Measurements from ENCODE around the gene TTLL12.

TTLL12 gene

DNA sequence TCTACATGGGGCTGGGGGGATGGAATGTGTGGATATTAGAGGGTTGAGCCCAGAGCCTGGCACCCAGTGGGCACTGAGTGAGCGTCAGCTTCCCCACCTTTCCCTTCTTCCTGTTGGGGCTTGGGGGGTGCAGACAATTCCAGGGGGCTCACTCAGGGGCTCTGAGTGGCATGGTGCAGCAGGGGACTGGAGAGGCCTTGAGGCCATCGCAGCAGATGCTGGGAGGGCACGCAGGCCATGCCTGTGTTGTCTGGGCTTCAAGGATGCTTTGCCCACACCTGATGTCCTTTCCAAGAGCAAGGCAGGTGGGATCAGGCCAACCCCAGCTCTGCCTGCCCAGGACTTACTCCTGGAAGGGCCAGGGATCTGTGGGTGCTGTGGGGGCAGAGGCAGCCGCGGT, 11.2 kb upstream of the TTLL12 start:
- DNase-seq = no peak

DNA sequence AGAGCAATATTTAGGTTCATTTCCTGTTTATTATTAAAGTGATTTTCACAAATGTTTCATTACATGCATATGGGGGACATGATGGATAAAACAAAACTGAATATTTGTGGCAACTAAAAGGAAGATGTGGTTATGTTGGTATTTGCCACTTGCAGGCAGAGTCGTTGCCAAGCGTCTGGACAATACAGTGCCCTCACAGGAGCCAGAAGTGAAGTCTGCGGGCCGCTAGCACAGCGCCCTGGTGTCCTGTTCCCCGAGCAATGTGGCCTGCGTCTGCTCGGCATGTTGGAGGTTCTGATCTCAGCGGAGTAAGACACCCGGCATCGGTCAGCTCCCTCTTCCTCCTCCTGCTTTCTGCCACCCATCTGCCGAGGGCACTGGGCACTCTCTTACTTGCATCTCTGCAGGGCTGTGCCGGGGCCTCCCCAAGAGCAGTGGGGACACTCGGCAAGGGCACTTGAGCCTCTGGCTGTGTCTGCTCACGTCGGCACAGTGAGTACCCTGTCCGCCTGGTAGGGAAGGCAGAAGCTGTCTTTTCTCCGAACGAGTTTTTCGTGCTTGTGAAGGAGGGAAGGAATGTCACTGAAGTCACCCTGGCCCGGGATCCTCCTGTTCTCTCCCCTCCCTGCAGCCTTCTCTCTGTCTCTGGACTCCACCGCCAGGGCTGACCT, 10.5 kb upstream of the TTLL12 start:
- DNase-seq = no peak

DNA sequence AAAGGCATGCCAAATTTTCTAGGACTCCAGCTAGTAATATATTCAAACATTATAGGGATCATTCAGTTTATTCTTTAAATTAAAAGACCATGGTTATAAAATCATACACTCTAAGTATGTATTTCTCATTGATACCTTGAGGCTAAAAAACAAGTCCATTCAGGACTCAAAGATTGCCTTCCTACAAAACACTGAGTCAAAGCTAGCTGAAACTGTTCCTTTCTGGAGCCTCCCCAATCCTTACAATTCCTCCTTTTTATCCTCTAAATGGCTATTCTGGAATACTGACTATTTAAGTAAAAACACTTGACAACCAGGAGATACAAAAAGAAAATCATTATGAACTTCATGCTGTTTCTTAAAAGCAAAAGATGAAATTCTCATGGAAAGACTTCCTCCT, 4.9 kb upstream of the TTLL12 start:
- DNase-seq = no peak

DNA sequence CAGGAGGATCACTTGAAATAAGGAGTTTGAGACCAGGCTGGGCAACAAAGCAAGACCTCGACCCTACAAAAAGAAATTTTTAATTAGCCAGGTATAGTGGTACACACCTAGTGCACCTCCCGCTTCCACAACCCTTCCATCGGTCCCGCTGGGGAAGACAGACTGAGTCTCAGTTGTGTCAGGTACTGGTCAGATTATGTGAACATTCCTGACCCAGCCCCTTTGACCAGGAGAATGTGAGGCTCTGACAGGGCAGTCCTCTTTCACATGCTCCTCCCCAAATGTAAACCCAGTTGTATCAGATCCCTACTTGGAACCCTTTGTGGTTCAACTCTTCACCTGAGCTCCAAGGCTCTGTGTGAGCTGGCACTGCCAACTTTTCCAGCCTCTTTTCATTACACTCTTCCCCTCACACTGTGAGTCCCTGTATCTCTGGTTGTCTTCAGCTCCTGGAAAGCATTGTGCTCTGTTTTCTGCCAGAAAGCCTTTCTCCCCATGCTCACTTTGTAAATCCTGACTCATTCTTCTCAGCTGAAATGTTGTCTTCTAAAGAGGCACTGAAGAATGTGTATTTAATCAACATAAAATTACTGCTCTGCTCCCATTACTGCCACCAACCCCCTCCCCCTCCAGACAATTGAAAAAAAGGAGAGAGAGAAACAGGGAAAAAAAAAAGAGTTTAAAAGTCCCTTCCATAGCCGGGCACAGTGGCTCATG, 2.1 kb upstream of the TTLL12 start:
- DNase-seq = no peak

DNA sequence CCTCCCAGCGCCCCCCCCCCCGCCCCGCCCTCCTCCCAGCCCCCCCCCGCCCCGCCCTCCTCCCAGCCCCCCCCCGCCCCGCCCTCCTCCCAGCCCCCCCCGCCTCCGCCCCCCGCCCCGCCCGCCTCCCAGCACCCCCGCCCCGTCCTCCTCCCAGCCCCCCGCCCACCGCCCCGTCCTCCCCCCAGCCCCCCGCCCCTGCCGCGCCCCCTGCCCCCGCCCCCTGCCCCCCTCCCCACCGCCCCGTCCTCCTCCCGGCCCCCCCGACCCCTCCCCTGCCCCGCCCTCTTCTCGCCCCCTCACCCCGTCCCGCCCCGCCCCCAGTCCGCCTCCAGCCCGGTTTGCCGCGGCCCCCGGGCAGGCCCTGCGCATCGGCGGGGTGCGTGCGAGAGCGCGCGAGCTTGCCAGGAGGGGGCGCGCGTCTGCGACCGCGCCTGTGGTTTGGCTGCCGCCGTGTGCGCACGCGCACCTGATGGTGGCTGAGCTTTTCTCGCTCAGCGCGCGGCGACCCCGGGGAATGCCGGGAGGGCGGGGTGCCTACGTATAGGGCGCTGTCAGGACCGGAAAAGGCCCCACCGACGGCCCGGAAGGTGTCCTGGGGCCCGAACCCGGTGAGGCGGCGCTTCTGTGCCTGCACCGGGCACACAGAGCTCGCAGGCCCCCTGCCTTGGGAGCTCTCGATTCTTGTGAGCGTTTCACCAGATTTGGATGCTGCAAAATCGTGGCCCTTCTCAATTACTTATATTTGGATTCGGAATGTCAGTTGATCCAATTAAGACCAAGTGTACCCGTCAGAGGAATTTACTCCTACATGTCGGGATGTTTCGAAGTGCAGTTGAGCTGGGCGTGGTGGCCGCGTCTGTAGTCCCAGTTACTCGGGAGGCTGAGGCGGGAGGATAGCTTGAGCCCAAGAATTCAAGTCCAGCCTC, 501 bp upstream of the TTLL12 start:
- DNase-seq = peak; percentile 97

DNA sequence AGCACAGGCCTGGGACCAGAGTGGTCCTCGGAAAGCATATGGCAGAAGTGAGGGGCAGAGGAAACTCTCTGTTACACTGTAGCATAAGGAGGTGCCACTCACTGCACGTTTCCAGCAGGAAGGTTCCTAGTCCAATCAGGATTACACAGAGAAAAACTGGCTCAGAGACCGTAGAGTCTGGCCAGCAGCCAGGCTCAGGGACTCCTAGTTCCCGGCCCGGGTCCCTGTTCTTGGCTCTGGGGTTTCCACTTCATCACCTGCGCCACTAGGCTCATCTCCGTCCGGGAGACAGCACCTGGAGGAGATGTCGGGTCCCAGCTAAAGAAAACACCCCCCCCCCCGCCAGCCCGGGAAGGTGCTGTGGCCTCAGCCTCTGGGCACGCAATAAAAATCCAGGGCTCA, 1.1 kb downstream of the TTLL12 start:
- DNase-seq = no peak

DNA sequence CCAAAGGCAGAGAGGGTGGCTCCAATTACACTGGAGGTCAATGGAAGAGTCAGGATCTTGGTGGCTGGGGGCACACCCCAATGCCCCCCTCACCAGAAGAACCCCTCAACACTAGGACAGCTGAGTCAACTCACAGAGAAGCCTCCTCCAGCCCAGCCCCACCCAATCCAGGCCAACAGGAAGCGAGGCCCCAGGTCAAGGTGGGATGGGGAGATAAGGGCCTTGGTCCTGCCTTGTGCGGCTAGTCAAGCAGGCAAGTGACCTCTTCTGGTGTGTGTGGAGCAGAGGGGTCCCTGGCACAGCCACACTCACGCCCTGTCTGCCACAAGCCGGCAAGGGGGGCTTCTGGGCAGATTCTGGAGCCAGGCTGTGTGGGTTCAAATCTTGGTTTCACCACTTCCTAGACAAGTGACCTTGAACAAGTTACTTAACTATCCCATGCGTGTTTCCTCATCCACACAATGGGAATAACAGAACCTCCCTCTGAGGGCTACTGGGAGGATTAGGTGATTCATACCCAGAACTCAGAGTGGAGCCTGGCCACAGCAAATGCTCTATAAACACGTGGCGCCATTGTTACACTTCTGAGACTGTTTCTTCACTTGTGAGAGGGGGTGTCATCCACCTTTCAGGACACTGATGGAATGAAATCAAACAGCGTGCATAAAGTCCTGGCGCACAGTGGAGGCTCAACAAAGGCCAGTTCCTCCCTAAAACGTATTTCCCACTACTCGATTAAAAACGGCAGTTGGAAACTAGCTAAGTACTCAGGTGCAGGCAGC, 3.2 kb downstream of the TTLL12 start:
- no peak for DNase-seq

DNA sequence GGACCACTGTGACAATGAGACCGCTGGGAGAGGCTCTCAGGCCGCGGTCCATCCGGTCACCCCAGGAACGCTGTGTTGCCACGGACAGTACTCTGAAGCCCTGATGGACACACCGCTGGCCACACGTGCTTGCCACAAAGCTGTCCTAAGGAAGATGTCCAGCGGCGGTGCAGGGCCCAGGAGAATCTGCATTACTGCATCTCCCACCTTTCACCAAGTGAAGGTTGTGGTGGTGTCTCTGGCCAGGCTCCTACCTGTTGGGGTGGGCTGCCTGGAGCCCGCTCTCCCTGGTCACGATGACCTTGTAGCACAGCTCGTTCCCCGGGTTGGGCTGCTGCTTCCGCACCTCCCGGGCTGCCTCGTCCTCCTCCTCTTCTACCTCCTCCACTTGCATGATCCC, 4.2 kb downstream of the TTLL12 start:
- no peak for DNase-seq

DNA sequence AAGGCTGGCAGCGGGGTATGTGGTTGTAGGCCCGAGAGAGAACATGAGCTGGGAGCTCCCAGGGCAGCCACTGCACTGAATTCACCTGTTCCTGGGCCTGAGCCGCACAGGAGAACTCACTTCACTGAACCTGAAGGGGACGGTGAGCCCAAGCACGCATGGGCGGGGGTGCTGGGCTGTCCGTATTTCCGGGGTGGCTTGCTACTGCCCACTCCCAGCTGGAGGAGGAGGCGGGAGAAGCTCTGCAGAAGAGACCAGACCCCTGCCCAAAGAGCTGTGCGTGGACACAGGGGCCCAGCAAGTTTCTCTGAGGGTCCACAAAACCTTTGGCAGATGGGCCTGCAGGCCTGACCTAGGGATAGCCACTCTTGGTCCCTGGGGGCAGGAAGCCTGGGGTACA, 4.8 kb downstream of the TTLL12 start:
- no peak for DNase-seq

DNA sequence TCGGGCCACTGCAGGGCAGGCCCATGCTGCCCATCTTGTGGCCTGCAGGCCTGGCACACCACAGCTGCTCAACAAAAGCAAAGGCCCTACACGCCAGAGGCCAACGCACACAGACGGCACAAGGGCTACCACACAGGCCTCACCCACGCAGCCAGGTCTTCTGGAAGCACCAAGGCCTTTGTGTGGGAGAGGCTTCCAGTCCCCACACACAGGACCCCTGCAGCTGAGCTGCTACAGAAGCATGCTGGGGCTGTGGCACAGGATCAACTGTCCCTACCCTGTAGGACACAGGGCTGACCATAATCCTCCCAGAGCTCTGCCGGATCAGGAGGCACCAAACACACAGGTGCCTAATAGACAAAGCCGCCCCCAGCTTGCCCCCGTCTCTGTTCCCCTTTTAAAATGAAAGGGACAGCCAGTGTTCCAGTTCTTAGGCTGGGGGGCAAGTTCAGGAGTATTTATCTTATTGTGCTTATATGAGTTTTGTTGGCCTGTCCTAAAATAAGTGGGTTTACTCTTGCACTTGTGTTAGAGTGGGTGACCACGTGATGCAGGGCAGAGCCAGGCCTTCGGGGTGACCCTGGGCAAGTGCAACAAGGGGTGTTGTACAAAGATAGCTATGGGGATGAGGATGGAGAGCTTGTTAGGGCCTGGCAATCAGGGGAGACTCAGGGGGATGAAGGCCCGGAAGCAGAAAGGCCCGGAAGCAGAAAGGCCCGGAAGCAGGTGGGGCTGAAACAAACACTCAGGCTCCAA, 5.4 kb downstream of the TTLL12 start:
- DNase-seq = no peak

DNA sequence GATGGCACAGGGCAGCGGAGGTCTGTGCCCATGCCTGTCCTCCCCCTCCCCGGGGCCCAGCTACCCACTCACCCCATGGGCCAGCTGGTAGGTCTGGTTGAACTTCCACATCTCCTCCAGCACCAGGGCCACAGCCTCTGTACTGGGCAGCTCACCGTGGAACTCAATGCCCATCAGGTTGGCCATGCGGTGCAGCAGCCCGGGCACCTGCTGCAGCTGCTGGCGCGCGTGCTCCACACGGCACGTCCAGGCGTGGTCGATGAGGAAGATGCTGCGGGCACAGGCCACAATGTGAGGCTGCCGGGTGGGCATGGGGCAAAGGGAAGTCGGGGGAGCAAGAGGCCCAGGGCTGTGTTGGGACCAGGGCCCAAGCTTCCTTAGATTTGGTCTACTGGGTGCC, 6.3 kb downstream of the TTLL12 start:
- no peak for DNase-seq

DNA sequence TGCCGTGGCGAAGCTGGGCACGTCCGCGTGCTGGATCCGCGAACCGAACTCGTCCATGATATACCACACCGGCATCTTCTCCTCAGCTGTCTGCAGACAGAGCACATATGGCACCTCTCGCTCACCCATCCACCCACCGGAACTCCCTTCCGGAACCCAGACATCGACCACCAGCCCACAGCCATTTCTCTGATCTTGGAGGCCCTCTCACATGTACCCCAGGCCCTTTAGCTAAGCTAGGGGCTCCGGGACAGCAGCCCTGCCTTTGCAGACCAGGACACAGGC, 7.1 kb downstream of the TTLL12 start:
- no peak for DNase-seq

DNA sequence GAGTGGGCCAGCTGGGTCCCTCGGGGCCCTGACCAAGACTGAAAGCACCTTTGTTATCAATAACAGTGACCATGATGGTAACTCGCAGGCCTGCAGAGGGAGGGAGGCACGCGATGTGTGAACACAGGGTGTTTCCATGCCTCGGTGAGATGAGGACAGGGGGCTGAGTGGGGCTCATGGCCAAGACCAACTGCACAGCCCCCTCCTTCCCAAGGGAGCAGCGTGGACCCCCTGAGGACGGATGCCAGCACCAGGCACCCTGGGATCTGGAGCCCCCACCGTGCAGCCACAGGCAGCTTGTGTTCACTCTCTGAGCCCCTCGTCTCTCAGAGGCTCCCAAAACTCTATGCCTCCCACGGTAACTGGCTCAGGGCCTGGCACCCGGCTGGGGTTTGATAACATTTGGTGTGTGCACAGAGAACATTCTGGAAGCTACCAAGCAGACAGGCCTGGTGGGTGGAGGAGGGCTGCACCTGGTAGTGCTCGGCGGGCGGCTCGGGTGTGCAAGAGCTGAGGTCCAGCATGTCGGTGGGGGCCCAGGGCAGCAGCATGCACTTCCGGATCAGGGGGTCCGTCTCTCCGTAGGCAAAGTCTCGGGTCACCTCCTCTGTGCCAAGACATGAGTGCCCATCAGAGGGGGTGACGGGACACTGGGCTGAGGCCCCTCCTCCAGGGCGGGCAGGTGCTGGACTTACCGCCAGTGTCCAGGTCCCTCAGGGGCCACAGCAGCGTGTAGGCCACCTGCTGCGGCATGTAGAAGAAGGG, 7.6 kb downstream of the TTLL12 start:
- no peak for DNase-seq

DNA sequence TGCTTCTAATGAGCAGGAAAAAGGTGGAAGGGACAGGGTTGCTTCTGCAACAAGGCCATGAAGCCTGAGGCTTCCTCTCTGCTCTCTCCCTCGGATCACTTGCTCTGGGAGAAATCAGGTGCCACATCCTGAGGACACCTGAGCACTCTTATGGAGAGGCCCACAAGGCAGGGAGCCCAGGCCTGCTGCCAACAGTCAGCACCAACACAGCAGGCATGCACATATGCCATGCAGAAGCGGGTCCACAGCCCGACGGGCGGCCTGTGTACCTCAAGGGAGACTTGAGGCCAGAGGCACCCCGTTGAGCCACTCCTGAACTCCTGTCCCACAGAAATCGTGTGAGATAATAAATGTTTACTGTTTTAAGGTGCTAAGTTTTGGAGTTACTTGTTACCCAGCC, 9.5 kb downstream of the TTLL12 start:
- no peak for DNase-seq

DNA sequence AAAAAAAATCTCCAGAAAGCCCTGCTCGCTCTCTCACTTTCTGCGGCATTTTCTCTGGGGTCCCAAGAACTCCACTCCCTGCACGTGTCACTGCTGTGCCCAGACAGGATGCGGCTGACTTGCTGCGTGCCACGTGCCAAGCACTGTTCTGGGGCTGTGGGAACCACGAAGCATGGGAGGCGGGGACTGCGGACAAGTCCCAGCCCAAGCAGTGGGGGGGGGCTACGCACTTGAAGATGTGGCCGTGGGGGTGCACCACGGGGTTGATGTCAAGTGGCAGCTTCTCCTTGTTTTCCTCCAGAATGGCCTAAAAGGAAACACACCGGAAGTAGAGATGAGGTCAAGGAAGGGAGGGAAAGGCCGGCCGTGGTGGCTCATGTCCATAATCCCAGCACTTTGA, 10.8 kb downstream of the TTLL12 start:
- DNase-seq = no peak

DNA sequence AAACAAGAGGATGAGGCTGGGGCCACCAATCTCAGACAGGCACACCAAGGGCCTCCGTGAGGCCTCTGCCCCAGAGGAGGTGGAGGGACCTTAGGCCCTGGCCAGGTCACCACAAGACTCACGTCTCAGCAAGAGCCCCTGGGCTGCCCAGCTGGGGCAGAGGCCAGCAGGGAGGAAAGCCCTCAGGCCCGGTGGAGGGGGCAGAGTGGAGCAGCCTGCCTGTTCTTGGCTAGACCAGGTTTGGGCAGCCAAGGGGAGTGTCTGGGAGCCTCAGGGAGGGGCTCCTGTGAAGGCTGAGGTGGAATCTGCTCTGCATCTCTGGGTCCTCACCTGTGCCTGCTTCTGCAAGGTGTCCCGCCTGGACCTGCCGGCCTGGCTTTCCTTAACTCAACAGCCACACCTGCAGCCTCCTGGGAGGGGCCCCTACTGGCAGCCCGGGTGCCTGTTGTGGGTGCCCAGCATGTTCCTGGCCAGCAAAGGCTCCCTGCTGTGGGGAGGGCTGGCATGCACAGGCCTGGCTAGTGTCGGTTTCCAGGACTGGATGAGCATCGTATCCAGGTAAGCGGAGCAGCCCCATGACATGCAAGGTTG, 11.9 kb downstream of the TTLL12 start:
- DNase-seq = no peak

DNA sequence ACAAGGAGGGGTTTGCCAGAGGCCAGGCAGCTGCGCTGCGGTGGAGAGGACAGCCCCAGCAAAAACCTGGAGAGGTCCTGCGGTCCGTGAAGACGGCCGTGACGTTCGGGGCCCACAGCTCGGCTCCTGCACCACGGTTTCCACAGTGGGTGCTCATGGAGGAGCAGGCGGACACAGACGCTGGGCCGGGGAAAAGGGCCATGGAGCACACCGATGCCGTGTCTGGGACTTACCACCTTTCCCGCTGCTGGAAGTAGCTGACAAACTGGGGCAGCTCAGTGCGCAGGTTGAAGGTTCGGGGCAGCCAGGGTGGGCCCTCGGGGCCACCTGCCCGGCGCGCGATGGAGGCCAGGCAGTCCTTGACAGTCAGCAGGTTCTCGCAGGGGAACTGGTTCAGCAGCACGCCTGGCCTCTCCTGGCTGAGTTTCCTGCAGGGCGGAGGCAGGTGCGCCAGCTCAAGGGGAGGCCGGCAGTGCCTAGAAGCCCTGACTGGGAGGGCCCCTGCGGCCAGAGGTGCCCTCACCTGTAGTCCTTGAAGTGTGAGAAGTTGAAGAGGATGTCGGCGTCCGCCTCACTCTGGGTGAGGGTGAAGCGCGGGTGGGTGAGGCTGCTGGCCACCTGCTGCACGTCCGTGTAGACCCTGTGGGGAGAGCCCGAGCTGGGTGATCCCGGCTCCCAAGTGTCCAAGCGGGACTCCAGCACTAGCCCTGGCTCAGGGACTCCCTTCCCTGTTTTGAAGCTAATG, 12.8 kb downstream of the TTLL12 start:
- no peak for DNase-seq

DNA sequence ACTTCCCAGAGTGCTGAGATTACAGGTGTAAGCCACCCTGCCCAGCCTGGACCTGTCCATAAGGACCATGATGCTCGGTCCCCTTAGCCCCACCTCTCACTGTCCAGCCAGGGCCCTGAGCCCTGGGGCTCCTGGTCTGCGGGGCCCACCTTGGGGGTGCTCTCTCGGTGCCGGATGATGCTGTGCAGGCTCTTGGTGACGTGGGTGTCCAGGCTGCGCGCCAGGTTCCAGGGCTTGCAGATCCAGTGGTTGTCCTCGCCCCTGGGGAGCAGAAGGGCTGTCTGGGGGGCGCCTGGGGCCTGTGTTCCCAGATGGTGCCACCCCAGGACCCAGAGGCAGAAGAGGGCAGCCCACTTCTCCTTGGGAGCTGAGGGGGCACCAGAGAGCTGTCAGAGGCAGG, 13.4 kb downstream of the TTLL12 start:
- no peak for DNase-seq

DNA sequence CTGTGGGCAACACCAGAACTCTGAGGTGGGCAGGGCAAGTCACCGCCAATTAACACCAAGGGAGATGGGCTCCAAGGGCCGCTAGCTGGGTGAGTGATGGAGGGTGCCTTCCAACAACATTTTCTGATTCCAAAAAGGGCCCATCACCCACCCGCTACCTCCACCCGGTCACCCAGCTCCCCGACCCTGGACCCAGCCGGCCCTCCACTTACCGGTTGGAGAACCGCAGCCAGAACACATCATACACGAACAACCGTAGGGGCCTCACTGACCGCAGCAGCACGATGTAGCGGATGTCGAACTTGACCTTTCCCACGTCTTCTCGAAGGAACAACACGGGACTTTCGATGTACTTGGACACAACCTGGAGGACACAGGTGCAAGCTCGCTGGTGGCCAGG, 14.7 kb downstream of the TTLL12 start:
- no peak for DNase-seq

DNA sequence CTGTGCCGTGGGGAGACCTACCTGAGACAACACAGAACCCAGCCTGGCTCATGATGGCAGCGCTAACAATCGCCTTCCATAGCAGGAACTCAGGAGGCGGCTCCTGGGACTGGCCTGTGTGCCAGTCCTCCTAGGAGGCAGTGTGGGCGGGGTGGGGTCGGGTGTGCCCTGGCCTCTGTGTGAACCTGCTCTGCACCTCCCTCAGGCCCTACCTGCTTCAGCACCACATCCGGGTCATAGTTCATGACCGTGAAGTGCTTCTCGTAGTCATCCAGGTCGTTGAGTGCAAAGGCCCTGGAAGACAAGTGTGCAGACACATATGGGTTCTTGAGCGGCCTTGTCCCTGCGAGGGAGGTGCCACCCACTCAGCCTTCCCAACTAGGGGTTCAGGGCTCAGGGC, 15.3 kb downstream of the TTLL12 start:
- no peak for DNase-seq

All from CD4-positive, alpha-beta T cell treated with Interleukin-4 for 1 hour (primary cell).